DMS79 treated with DMSO at 0.1 percent for 48 hours (cell line): ENCODE measurements around the gene BOLA2B.

Experiments
- DNase-seq: peaks from one replicate; lab custom pipeline; 2025; lab: John Stamatoyannopoulos, UW

BOLA2B gene

GRCh38 chr16:30143347-30143702 lies 50.1 kb downstream of the BOLA2B start:
- DNase-seq = no peak
